ENCODE measurements around the gene SERINC2. TPM values are rescaled to one million over a fixed set of nuclear protein-coding genes. Genes with fewer than 3 reads are reported as not detected.

Gene SERINC2
- polyA plus RNA-seq, 6 donors from 2014 or later: 0.54 to 1.6 (median 0.77) TPM; not detected in 1

DNA sequence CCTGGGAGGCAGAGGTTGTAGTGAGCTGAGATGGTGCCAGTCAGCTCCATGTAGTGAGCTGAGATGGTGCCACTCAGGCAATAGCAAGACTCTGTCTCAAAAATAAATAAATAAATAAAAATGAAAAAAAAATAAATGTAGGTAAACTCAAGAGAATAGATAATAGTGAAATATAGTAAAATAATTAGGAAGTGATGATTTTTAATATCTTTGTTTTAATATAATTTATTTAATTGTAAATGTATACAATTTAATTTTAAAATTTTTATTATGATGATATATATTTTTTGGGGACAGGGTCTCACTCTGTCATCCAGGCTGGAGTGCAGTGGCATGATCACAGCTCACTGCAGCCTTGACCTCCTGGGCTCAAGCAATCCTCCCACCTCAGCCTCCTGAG lies 19.6 kb upstream of the SERINC2 start:
- no peaks in the 10 kb centered on the region for H3K9me3 Mint-ChIP-seq
- no peak overlapping the region for H3K4me3 Mint-ChIP-seq
- DNase-seq (no peak), ATAC-seq (ENCODE audit: low read depth in 2 of 2) (no peak)
- H3K27ac Mint-ChIP-seq: no peak overlapping the region
- no peaks in the 10 kb centered on the region for H3K36me3 Mint-ChIP-seq
- peaks cover 0 to 8% (median 4%) of the 10 kb centered on the region in 3 donors for H3K27me3 Mint-ChIP-seq
- H3K4me1 Mint-ChIP-seq: peaks cover 11 to 16% (median 15%) of the 10 kb centered on the region in 3 donors

DNA sequence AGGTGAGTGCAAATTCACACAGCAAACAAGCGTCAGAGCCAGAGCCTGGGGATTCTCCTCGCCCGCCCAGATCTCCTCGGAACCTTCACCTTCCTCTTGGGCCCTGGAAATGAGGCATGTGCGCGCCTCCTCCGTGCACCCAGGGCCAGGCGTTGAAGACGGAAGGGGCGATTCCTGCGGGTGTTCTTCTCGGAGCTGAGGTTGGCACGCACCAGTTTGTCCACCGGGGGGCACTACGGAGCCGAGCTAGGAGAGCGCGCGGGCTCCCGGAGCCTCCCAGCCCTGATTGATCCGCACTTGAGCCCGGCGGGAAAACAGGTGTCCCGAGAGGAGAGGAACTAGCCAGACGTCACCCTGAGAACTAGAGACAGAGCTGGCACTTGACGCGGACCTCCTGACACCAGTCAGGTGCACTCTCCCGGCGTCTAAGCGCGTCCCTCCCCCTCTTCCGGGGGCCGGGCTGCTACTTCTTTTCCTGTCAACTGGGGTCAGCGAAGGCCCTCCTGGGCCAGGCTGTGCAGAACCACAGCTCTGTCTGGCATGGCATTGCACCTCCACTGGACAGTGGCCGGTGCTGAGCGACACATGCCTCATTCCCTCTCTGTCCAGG lies 18.3 kb upstream of the SERINC2 start:
- Mint-ChIP-seq H3K9me3 (no peaks in the 10 kb centered on the region), H3K27me3 (peaks cover 0 to 8% (median 0%) of the 10 kb centered on the region in 3 donors), H3K36me3 (no peaks in the 10 kb centered on the region), H3K4me3 (peak overlapping the region; percentile 80 to 96 (median 86)), H3K27ac (peak overlapping the region; percentile 79 to 94 (median 83)), H3K4me1 (peaks cover 11 to 16% (median 15%) of the 10 kb centered on the region in 3 donors)
- peak; percentile 86 to 89 for ATAC-seq (ENCODE audit: low read depth in 2 of 2)
- DNase-seq: peak; percentile 77

DNA sequence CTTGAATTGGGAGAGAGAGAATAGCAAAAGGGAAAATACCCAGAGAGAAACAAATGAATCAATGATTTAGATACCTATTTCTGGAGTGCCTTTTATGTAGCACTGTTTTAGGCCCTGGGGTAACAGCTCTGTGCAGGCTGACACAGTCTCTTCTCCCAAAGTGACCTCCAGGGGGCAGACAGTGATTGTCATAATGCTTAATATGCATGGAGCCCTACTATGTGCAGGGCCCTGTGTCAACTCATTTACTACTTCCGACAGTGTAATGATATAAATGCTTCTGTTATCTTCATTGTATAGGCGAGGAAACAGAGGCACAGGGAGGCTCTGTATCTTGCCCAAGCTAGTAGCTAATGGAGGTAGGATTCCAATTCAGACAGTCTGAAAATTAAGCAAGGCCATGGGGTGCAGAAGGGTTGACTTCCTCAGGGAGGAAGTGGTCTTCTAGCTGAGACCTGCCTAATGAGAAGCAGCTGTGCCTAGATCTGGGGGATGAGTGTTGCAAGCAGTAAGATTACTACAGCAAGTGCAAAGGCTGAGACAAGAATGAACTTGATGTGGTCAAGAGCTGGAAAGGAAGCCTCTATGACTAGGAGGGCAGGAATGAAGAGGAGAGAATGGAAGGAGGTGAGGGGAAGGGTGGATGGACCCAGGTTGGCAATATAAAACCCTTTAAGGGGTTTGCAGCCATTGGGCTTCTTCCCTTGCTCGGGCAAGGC lies 16.2 kb upstream of the SERINC2 start:
- Mint-ChIP-seq H3K4me1 (peaks cover 11 to 16% (median 15%) of the 10 kb centered on the region in 3 donors), H3K4me3 (peak overlapping the region in 4 of 8 donors; percentile 3 to 32 (median 26)), H3K27ac (peak overlapping the region in 4 of 6 donors; percentile 19 to 92 (median 54)), H3K27me3 (peaks cover 0 to 8% (median 0%) of the 10 kb centered on the region in 3 donors), H3K9me3 (no peaks in the 10 kb centered on the region), H3K36me3 (no peaks in the 10 kb centered on the region)
- ATAC-seq (ENCODE audit: low read depth in 2 of 2) (no peak), DNase-seq (no peak)

DNA sequence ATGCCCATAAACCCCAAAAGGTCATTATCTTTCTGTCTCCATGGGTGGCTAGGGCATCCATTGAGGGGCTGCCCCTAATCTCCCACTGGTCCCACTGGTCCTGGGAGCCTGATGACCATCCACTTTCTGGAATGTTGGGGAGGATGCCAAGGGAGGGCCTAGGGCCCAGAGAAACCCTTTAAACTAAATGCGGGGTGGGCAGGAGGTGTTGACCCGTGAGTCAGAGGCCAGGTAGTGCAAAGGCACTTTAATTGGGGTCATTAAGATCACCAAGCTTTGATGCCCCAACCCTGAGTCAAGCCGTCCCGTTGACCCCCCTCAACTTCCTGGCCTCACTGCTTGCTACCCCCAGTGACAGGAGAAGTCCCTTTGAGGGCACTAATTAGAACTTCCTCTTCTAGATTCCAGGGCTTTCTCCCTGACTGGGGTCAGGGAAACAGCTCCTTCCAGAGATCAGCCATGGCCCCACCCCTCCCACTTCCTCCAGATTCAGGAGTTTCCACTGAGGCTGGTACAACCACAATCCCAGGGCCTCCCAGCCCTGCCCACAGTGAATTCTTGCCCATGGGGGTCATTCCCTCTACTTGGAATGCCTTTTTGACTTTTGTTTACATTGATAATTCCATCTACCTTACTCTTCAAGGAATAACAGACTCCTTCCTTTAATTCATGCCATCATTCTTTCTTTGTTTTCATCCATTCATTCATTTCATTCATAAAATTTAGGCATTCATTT lies 15.5 kb upstream of the SERINC2 start:
- no peak for ATAC-seq (ENCODE audit: low read depth in 2 of 2)
- no peak for DNase-seq
- Mint-ChIP-seq H3K27me3 (peaks cover 0 to 3% (median 0%) of the 10 kb centered on the region in 3 donors), H3K27ac (peak overlapping the region in 3 of 6 donors; percentile 11 to 47 (median 11)), H3K36me3 (no peaks in the 10 kb centered on the region), H3K4me1 (peaks cover 11 to 16% (median 15%) of the 10 kb centered on the region in 3 donors), H3K9me3 (no peaks in the 10 kb centered on the region), H3K4me3 (no peak overlapping the region)

GRCh38 chr1:31398246-31398645 lies 14.8 kb upstream of the SERINC2 start:
- Mint-ChIP-seq H3K27ac (peak overlapping the region in 3 of 6 donors; percentile 11 to 61 (median 47)), H3K4me3 (no peak overlapping the region), H3K27me3 (peaks cover 0 to 1% (median 0%) of the 10 kb centered on the region in 3 donors), H3K9me3 (no peaks in the 10 kb centered on the region), H3K4me1 (peaks cover 11 to 16% (median 15%) of the 10 kb centered on the region in 3 donors), H3K36me3 (no peaks in the 10 kb centered on the region)
- ATAC-seq (ENCODE audit: low read depth in 2 of 2) (no peak), DNase-seq (no peak)

GRCh38 chr1:31399976-31400375 lies 13.0 kb upstream of the SERINC2 start:
- no peak for ATAC-seq (ENCODE audit: low read depth in 2 of 2)
- peaks cover 0 to 5% (median 0%) of the 10 kb centered on the region in 7 donors for H3K9me3 Mint-ChIP-seq
- H3K27me3 Mint-ChIP-seq: peaks cover 2 to 8% (median 3%) of the 10 kb centered on the region in 3 donors
- no peaks in the 10 kb centered on the region for H3K36me3 Mint-ChIP-seq
- no peak overlapping the region for H3K27ac Mint-ChIP-seq
- peaks cover 3 to 8% (median 6%) of the 10 kb centered on the region in 3 donors for H3K4me1 Mint-ChIP-seq
- no peak overlapping the region for H3K4me3 Mint-ChIP-seq
- no peak for DNase-seq

DNA sequence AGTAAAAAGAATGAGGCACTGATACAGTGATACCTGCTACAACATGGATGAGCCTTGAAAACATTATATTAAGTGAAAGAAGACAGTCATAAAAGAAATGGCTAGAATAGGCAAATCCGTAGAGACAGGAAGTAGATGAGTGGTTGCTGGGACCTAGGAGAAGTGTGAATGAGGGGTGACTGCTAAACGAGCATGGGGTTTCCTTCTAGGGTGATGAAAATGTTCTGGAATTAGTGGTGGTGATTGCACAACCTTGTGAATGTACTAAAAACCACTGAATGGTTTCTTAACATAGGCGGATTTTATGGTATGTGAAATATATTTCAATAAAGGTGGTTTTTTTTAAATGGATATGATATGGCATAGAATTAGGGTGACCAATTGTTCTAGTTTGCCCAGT lies 12.6 kb upstream of the SERINC2 start:
- H3K4me1 Mint-ChIP-seq: peaks cover 0 to 4% (median 4%) of the 10 kb centered on the region in 3 donors
- H3K27ac Mint-ChIP-seq: no peak overlapping the region
- DNase-seq (no peak), ATAC-seq (ENCODE audit: low read depth in 2 of 2) (no peak)
- H3K36me3 Mint-ChIP-seq: no peaks in the 10 kb centered on the region
- peaks cover 5 to 8% (median 6%) of the 10 kb centered on the region in 3 donors for H3K27me3 Mint-ChIP-seq
- H3K9me3 Mint-ChIP-seq: peaks cover 0 to 5% (median 0%) of the 10 kb centered on the region in 7 donors
- no peak overlapping the region for H3K4me3 Mint-ChIP-seq

DNA sequence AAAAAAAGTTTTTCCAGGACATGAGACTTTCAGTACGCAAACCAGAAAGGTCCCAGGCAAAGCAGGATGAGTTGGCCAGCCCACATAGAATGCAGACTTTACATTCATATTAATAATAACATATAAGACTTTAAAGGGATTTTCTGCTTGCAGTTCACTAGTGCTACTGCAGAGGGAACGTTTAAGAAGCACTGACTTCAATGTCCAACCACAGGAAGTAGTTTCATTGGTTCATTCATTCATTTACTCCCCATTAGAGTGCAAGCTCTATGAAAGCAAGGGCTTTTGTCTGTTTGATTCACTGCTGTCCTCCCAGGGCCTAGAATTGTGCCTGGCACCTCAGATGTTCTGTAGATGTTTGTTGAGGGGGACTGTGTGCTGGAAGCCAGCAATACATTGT lies 11.8 kb upstream of the SERINC2 start:
- Mint-ChIP-seq H3K27ac (no peak overlapping the region), H3K4me1 (peaks cover 0 to 4% (median 4%) of the 10 kb centered on the region in 3 donors), H3K27me3 (peaks cover 5 to 8% (median 6%) of the 10 kb centered on the region in 3 donors), H3K4me3 (no peak overlapping the region), H3K36me3 (no peaks in the 10 kb centered on the region), H3K9me3 (peaks cover 0 to 5% (median 0%) of the 10 kb centered on the region in 7 donors)
- DNase-seq (no peak), ATAC-seq (ENCODE audit: low read depth in 2 of 2) (no peak)

GRCh38 chr1:31405578-31406245 lies 7.3 kb upstream of the SERINC2 start:
- ATAC-seq (ENCODE audit: low read depth in 2 of 2): no peak
- peak overlapping the region in 1 of 6 donors; percentile 77 for H3K27ac Mint-ChIP-seq

DNA sequence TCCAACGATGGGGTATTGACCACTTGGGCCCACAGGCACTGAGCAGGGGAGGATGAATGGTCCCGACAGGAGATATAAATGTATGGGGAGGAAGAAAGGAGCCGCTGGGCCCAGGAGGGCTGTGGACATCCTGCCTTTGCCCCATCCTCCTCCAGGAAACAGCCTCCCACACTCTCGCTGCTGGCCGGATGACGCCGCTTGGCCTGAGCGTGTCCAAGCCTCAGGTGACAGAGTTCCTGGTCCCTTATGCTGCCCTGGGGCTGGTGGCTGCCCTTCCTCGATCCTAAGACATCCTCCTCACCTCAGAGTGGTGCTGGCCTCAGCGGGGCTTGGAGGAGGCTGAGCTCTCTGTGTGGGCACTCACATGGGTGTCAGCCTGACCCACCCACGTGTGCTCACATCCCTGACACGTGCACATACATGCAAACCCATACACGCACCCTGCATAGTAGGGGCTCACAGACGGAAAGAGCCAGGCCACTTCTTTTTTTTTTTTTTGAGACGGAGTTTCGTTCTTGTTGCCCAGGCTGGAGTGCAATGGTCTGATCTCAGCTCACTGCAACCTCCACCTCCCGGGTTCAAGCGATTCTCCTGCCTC lies 5.9 kb upstream of the SERINC2 start:
- Mint-ChIP-seq H3K27ac (no peak overlapping the region), H3K9me3 (peaks cover 0 to 5% (median 0%) of the 10 kb centered on the region in 7 donors), H3K4me1 (peaks cover under 1 to 2% (median under 1%) of the 10 kb centered on the region in 3 donors), H3K27me3 (peaks cover 26 to 47% (median 45%) of the 10 kb centered on the region in 3 donors), H3K4me3 (no peak overlapping the region), H3K36me3 (no peaks in the 10 kb centered on the region)
- ATAC-seq (ENCODE audit: low read depth in 2 of 2) (no peak), DNase-seq (no peak)

More at GRCh38 chr1:31405578-31406245, 7.3 kb upstream of the SERINC2 start:
- H3K9me3 Mint-ChIP-seq: peaks cover 0 to 5% (median 0%) of the 10 kb centered on the region in 7 donors
- no peak overlapping the region for H3K4me3 Mint-ChIP-seq
- no peaks in the 10 kb centered on the region for H3K36me3 Mint-ChIP-seq
- H3K4me1 Mint-ChIP-seq: no peaks in the 10 kb centered on the region
- peaks cover 15 to 33% (median 31%) of the 10 kb centered on the region in 3 donors for H3K27me3 Mint-ChIP-seq
- DNase-seq: no peak

DNA sequence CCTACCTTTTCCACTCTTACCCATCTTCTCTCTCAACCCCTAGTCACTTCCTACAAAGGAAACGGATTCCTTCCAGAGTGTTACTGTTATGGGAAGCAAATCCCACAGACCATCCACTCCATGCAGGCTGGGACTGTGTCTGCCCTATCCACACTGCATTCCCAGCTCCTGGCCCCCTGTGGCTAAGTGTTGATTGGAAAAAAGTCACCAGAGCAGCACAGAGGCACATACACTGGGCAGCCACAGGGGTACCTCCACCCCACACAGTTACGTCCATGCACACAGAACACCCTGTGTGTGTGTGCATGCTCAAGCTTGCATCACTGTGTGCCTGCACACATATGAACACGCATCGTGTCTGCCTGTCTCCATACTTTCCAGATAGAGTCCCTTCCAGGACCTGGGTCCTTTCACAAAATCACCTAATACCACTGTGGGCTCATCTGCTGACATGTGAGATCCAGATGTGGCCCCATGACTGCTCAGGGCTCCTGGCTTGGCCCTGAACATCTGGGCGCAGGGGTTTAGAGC lies 4.2 kb upstream of the SERINC2 start:
- Mint-ChIP-seq H3K27me3 (peaks cover 34 to 54% (median 51%) of the 10 kb centered on the region in 3 donors), H3K27ac (peak overlapping the region in 1 of 6 donors; percentile 33)

More for the DNA sequence above, 4.2 kb upstream of the SERINC2 start:
- Mint-ChIP-seq H3K36me3 (peaks cover 0 to 5% of the 10 kb centered on the region in 2 donors), H3K4me3 (no peak overlapping the region), H3K4me1 (peaks cover 9 to 13% (median 10%) of the 10 kb centered on the region in 3 donors), H3K9me3 (peaks cover 0 to under 1% (median 0%) of the 10 kb centered on the region in 7 donors)
- DNase-seq: no peak
- no peak for ATAC-seq (ENCODE audit: low read depth in 2 of 2)

All from naive B cell (primary cell).